Measurements from ENCODE around the gene ALDH1L2.

GRCh38 chr12:105091476-105092206, 7.4 kb upstream of the ALDH1L2 start:
- TF ChIP-seq GTF2E2 (tag; IDR thresholded peaks at IDR 0.05) (no peak), ZNF184 (CRISPR knock-in tag; IDR thresholded peaks at IDR 0.05) (no peak), GATA2 (CRISPR knock-in tag; IDR thresholded peaks at IDR 0.05) (no peak), SPI1 (IDR thresholded peaks at IDR 0.05; ENCODE audit: borderline replicate concordance, low read depth, low read length) (no peak), RNF219 (CRISPR knock-in tag; IDR thresholded peaks at IDR 0.05) (no peak), CHD7 (IDR thresholded peaks at IDR 0.05; ENCODE audit: low read depth, low read length) (no peak), KAT7 (CRISPR knock-in tag; IDR thresholded peaks at IDR 0.05; ENCODE audit: borderline replicate concordance) (no peak), ZNF3 (CRISPR knock-in tag; IDR thresholded peaks at IDR 0.05) (no peak)

All from K562 (cell line).